Panc1 (cell line): ENCODE results near the gene CIROP. TPM values are rescaled to one million over a fixed set of nuclear protein-coding genes. Genes with fewer than 3 reads are reported as not detected.

Source experiments
- ATAC-seq: fragments of 200-7000 bp; cut with Tn5 transposase; 2 replicates; pipeline ENCODE4 v1.9.1; 2020; ENCODE audit warnings: mild to moderate bottlenecking, moderate library complexity
- BruUV-seq: library from RNA; stranded (reverse); fragments of 400-500 nt; replicated peaks from 2 replicates; lab custom pipeline; 2021; lab: Mats Ljungman, UMichigan
- CTCF ChIA-PET: fragments of 300-600 bp; sonication (Branson Sonifier 250); formaldehyde crosslinking; loops from one replicate; lab custom pipeline; 2022; ENCODE audit warnings: antibody characterized with exemption; lab: Charles Lee
- POLR2A ChIA-PET: fragments of 300-600 bp; sonication (Branson Sonifier 250); formaldehyde crosslinking; loops from one replicate; lab custom pipeline; 2022; ENCODE audit warnings: antibody characterized with exemption; lab: Charles Lee
- DNase-seq: peaks from one replicate; pipeline ENCODE4 v3.0.0-alpha.2; 2010; ENCODE audit warnings: low read depth, low spot score
- H3K27ac ChIP-seq: 2 replicates; pipeline ENCODE4 v1.5.1; 2011; ENCODE audit warnings: mild to moderate bottlenecking, low read length, inconsistent platforms
- H3K27me3 ChIP-seq: fragments of 200-500 bp; sonication (Bioruptor generic); 2 replicates; pipeline ENCODE4 v1.6.0; 2014; ENCODE audit warnings: low read length, inconsistent platforms; ENCODE audit not compliant: control insufficient read depth, insufficient read depth
- H3K36me3 ChIP-seq: fragments of 200-500 bp; sonication (Bioruptor generic); 2 replicates; pipeline ENCODE4 v1.5.1; 2014; ENCODE audit warnings: inconsistent platforms, mild to moderate bottlenecking, low read length, moderate library complexity; ENCODE audit not compliant: control insufficient read depth, insufficient read depth
- H3K4me1 ChIP-seq: 2 replicates; pipeline ENCODE4 v1.5.1; 2011; ENCODE audit warnings: inconsistent platforms, mild to moderate bottlenecking, low read length, moderate library complexity; ENCODE audit not compliant: control insufficient read depth, insufficient read depth
- H3K4me3 ChIP-seq, 2 experiments: 2 replicates each; pipeline ENCODE4 v1.5.1; 2011 to 2012; ENCODE audit warnings: low read depth in 2 of 2, low read length in 2 of 2, mild to moderate bottlenecking in 2 of 2, inconsistent platforms in 1 of 2, moderate library complexity in 1 of 2
- H3K9me3 ChIP-seq: fragments of 200-500 bp; sonication (Bioruptor generic); 2 replicates; pipeline ENCODE4 v1.5.1; 2014; ENCODE audit warnings: low read depth, mild to moderate bottlenecking, inconsistent platforms, low read length, moderate library complexity; ENCODE audit not compliant: control insufficient read depth, insufficient read depth
- CTCF ChIP-seq: fragments of 450-650 bp; IDR thresholded peaks from 2 replicates; pipeline ENCODE4 v1.5.1; 2017; ENCODE audit warnings: mild to moderate bottlenecking
- POLR2AphosphoS5 ChIP-seq: IDR thresholded peaks from 2 replicates; pipeline ENCODE4 v1.6.1; 2012; ENCODE audit warnings: mild to moderate bottlenecking, low read depth, low read length, moderate library complexity
- REST ChIP-seq, 2 experiments: IDR thresholded peaks; 2 replicates each; pipeline ENCODE4 v1.6.1; 2011 to 2012; ENCODE audit warnings: low read depth in 2 of 2, control low read depth in 1 of 2, low read length in 1 of 2, mild to moderate bottlenecking in 1 of 2, moderate library complexity in 1 of 2; ENCODE audit not compliant: insufficient read depth in 1 of 2
- SIN3A ChIP-seq: IDR thresholded peaks from 2 replicates; pipeline ENCODE4 v1.6.1; 2012; ENCODE audit warnings: low read depth, mild to moderate bottlenecking, low read length, moderate library complexity, borderline replicate concordance; ENCODE audit not compliant: insufficient read depth
- TCF7L2 ChIP-seq: IDR thresholded peaks from 2 replicates; pipeline ENCODE4 v1.6.1; 2011; ENCODE audit warnings: mild to moderate bottlenecking, low read depth, low read length, inconsistent platforms
- in situ Hi-C: cut with HindIII; loops from 2 replicates; pipeline ENCODE4 v1.10.0; 2016; ENCODE audit warnings: low sequenced_read_pairs, low pct_unique_long_range_greater_than_20kb
- intact Hi-C: fragments of 100-400 bp; cut with micrococcal nuclease; formaldehyde crosslinking; loops from one replicate; pipeline ENCODE4 v1.10.0; 2022; ENCODE audit not compliant: unreplicated experiment
- total RNA-seq: library from RNA; stranded (reverse); gene quantifications from one replicate; pipeline ENCODE4 v1.2.1, GENCODE V29; 2021; ENCODE audit not compliant: unreplicated experiment

Gene CIROP
- total RNA-seq, 1 experiment from 2014 or later = not detected

DNA sequence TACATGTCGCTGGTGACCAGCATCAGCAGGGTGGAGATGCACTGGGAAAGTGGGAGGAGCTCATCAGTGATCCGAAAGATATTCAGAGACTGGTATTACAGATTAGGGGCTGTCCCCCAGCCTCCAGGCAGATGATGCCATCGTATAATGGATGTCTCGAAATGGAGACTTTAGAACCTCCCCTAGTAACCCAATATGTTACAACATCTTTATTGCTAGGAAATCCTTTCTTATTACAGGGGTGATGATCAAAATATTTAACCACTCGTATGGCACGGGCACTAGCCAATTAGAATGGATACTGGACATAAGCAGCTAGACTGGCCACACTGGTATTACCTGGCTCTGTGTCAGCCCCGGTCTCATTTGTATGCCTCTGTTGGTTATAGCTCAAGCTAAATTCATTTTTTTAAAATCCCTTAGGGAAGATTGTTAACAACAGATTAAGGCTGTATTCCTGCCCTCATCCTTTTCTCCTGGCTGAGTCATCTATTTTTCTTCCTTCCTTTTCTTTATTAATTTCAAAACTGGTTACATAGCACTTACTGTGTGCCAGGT, 25.0 kb upstream of the CIROP start:
- BruUV-seq = no TSS peak
- H3K36me3 ChIP-seq = no peaks in the 10 kb centered on the region
- H3K27ac ChIP-seq = no peak overlapping the region
- no peak overlapping the region for H3K4me3 ChIP-seq
- no peaks in the 10 kb centered on the region; the same call in 1 of the 2 replicates for H3K27me3 ChIP-seq
- ChIA-PET POLR2A (no interaction called here), CTCF (no interaction called here)
- TF ChIP-seq SIN3A (no peak), TCF7L2 (no peak), POLR2AphosphoS5 (no peak), CTCF (no peak), REST (IDR thresholded peaks at IDR 0.05; ENCODE audit: insufficient read depth in 1 of 2, low read depth in 2 of 2, low read length in 1 of 2) (no peak)
- in situ Hi-C loops (no loop called here), intact Hi-C loops (no loop called here)
- ATAC-seq (no peak), DNase-seq (no peak)
- no peaks in the 10 kb centered on the region for H3K4me1 ChIP-seq
- no peaks in the 10 kb centered on the region for H3K9me3 ChIP-seq

GRCh38 chr14:23128969-23129758, 24.4 kb upstream of the CIROP start:
- no peak for TF ChIP-seq SIN3A
- no peak for TF ChIP-seq POLR2AphosphoS5
- no peak for TF ChIP-seq CTCF
- TF ChIP-seq REST (IDR thresholded peaks at IDR 0.05; ENCODE audit: insufficient read depth in 1 of 2, low read depth in 2 of 2, low read length in 1 of 2) = no peak
- TF ChIP-seq TCF7L2 = no peak
- Histone ChIP-seq H3K36me3 (no peaks in the 10 kb centered on the region), H3K4me1 (no peaks in the 10 kb centered on the region), H3K4me3 (no peak overlapping the region), H3K9me3 (no peaks in the 10 kb centered on the region), H3K27ac (no peak overlapping the region), H3K27me3 (no peaks in the 10 kb centered on the region; the same call in 1 of the 2 replicates)
- ChIA-PET CTCF (no interaction called here), POLR2A (interaction anchor here (0.5 kb wide), 1 partner anchor 129 kb away, joined by 3 read pairs; no protein-coding TSS in a partner anchor)
- intact Hi-C loops = no loop called here
- in situ Hi-C loops = no loop called here
- DNase-seq (no peak), ATAC-seq (no peak)
- no TSS peak for BruUV-seq
